ENCODE measurements around the gene SPDYE1.
"Not testable (repeated sequence)": the region's sequence is repeated elsewhere in the genome, so short reads cannot be mapped to it uniquely, and the experiment has no call there.

GRCh38 chr7:43970698-43971097 is 27.0 kb upstream of the SPDYE1 start:
- not testable (repeated sequence) for TF ChIP-seq CTCF (IDR thresholded peaks at IDR 0.05; ENCODE audit: borderline replicate concordance, extremely low read depth, low read length, poor library complexity, severe bottlenecking); EZH2 (IDR thresholded peaks at IDR 0.05; ENCODE audit: borderline replicate concordance, low read depth, low read length, severe bottlenecking)
